GM21786 (cell line): ENCODE measurements around the gene CLASP1.

Experiments
- ATAC-seq: cut with Tn5 transposase; IDR thresholded peaks from one replicate; pipeline ENCODE4 v1.9.1; 2021; ENCODE audit not compliant: unreplicated experiment

CLASP1 gene

DNA sequence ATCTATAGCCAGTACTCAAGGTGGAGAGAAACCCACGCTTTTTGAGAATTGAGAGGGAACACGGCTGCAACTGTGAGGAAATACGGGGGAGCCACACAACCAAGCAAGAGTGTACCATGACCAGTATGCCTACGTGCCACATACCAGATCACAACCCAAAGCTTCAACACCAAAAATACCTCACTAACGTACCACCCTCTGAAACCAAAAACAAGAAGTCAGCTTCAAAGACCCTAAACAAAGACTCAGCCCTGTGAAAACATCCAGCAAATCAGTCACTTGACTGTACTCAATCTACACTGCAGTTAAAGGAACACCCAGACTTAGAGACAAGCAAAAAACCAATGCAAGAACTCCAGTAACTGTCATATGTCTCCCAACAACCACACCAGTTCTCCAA is 101.6 kb downstream of the CLASP1 start:
- ATAC-seq = no peak

DNA sequence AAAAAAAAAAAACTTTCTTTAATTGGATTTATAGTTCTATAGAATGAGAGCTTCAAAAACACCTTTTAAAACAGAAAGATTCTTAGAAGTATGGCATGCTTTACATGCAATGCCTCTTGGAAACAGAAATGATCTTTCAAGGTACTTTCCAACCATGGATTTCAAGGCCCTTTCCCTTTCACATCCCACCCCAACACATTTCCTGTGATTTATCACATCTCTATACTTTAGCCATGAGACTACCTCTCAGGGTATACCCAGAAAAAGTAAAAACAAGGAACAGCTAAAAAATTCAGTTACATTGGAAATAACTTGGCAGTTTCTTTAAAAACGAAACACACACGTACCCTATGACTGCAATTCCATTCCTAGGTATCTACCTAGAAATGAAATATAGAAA is 103.3 kb downstream of the CLASP1 start:
- no peak for ATAC-seq

DNA sequence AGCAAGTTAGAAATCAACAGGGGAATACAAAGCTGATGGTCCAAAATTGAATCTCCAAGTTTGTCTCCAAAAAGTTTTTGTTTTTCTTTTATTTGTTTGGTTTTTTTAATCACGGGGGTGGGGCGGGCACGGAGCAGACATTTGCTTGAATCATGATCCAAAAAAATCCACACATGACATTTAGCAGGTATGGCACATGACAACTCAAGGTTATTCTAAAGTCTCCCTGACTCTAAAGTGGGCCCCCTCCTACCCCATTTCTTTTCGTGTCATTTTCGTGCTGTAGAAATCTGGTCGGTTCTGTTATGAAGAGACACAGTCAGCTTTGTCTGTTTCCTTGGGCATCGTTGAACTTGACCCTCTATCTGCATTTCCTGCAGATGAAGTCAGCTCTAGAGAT is 104.0 kb downstream of the CLASP1 start:
- no peak for ATAC-seq

DNA sequence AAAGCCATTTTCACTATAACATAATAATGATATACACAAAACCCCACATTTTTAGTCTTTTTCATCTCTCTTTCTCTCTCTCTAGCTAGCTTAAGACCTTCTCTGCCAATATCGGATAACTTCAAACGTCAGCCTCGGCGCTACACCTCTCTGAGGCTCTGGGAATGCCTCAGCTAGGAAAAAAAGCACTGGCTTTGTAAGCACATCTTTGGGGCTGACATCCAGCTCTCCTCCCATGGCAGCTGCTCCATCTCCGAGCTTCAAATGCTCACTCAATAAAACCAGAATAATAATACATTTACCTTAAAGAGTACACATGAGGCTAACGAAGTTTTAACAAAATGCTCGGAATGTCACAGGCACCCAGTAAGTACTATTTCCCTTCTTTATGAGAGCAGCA is 107.8 kb downstream of the CLASP1 start:
- ATAC-seq = no peak

DNA sequence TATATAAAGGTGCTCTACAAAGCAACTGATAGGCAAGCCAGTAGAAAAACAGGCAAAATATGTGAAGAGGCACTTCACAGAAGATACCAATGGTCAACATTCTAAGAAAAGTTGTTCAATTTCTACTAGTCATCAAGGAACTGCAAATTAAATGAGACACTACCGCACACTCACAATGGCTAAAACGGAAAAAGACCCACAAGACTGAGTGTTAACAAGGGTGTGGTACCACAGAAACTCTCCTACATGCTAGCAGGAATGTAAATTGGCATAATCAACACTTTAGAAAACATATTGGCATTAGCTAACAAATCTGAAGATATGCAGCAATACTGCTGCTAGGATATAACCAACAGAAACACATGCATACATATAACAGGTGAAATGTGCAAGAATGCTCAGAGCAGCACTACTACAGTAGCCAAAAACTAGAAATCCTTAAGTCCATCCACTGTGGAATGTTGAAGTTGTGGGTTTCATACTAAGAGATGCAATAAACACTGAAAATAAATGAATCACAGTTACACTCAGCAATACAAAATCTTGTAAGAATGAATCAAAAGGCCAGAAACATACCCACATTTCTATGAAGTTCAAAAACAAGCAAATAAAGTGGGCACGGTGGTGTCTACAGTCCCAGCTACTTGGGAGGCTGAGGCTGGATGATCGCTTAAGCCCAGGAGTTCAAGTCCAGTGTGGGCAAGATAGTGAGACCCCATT is 109.4 kb downstream of the CLASP1 start:
- ATAC-seq = no peak

DNA sequence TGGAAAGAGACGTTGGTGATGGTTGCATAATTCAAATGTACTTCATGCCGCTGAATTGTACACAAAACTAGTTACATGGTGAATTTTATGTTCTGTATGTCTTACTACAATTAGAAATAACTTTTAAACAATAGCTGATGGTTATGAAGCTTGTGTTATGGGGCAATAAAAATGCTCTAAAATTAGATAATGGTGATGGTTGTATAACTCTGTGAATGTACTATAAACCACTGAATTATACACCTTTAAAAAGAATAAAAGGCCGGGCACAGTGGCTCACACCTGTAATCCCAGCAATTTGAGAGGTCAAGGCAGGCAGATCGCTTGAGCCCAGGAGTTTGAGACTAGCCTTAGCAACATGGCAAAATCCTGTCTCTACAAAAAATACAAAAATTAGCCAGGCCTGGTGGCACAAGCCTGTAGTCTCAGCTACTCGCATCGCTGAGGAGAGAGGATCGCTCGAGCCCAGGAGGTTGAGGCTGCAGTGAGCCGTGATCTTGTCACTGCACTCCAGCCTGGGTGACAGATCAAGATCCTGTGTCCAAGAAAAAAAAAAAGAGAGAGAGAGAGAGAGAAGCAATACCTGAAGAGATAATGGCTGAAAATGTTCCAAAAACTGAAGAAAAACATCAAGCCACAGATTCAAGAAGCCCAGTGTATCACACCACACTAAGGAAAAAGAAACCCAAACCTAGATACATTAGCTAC is 112.3 kb downstream of the CLASP1 start:
- no peak for ATAC-seq

DNA sequence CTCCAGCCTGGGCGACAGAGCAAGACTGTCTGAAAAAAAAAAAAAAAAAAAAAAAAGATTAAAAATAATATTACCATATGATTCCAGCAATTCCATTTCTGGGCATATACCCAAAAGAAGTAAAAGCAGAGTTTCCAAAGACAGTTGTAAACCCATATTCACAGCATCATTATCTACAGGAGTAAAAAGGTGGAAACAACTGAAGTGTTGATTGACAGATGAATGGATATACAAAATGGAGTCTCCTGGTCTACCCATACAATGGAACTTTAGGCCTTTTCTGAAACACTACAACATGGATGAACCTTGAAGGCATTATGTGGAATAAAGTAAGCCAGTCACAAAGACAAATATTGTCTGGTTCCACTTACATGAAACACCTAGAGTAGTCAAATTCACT is 112.9 kb downstream of the CLASP1 start:
- ATAC-seq = no peak

DNA sequence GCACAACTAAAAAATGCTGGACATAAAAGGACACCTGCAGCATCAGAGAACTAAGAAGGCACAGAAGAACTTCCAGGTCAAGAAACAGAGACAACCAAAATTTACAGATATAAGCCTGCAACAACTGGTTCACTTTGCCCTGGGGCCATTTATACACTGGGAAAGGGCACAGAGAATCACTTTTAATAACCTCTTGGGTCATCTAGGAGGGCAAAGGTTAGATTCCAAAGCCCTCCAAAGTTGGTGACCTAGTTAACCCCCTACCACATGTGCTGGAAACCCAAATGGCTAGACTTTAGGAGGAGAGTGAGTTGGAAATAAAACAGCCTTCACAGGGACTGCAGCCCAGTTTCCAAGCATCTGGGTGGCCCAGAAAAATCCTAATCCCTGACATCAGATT is 115.3 kb downstream of the CLASP1 start:
- ATAC-seq = no peak

DNA sequence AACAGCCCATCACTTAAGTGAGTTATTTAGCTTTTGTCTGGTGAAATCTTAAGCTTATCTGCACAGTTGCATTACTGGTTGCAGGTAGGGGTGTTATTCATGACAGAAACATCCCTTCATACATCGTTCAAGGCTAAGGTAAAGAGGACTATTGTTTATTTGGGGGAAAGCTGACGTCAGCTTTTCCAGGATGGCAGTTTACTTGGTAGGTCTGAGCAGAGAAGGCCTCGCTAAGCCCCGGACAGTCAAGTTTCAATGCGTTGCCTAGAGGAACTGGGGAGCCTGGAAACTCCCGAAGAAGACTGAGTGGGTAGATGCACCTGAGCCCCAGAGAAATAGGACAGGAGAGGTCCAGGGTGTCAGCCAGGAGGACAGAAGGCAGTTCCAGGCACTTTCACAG is 116.4 kb downstream of the CLASP1 start:
- no peak for ATAC-seq

DNA sequence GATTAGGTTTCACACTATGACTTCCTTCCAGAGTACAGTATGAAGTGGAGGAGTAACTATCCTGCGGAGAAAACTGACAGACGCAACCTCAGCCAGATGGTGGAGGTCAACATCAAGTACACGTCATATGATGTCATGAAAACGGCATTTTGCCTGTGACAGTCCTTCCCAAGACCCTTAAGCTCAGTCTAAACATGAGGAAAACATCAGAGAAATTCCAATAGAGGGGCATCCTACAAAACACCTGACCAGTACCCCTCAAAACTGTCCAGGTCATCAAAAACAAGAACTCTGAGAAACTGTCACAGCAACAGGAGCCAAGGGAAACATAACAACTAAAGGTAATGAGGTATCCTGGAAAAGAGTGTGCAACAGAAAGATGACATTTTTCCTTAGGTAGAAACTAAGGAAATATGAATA is 116.9 kb downstream of the CLASP1 start:
- no peak for ATAC-seq

DNA sequence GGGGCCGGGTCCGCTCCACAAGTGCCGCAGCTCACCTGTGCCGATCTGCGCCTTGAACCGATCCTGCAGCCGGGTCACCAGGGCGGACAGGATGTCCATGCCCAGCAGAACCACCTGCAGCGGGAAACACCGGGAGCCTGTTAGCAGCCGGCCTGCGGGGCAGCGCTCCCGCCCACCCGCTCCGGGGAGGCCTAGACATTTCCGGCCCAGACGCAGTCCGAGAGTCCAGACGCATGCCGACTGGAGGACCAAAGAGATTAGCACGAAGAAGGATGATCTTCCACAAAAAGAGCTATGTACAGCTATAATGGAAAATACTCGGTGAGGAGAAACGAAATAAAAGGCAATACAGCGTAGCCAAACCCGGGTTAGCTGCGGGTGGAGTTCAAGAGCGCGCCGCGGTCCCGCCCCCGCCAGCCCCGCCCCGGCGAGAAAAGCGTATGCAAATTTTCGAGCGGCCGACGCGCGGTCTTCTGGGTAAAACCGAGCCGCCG is 119.0 kb downstream of the CLASP1 start:
- ATAC-seq = peak; percentile 45

DNA sequence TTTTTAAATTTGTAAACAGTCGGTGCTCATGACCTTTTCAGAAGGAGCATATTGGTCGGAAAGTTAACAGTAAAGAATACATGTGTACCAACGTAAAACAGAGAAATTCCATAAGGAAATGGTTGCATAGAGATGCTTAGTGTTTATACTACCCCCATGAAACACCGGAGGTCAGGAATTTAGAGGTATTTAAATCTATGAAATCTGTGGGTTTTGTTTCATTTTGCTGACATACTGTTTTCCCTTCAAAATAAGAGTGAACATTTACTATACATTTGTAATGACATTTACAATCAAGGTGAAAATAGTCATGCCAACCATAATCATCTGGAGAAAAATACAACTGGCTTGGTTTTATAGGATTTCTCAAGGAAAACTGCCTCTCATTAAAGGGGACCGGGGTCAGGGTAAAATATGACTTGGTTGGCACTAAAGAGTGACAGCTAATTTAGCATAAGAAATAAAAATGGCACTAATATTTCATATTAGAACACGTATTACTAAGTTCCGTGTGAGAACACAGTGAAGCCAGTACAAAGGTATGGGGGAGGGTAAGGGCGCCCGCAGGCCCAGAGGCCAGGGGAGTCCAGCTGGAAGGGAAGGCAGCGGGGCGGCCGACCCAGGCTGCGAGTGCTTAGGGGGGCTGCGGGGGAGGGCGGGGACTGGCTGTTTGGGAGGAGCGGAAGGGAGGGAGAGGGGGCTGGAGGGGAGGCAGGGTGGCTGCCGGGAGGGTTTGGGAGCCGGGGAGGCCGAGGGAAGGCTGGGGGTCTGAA is 119.6 kb downstream of the CLASP1 start:
- no peak for ATAC-seq

DNA sequence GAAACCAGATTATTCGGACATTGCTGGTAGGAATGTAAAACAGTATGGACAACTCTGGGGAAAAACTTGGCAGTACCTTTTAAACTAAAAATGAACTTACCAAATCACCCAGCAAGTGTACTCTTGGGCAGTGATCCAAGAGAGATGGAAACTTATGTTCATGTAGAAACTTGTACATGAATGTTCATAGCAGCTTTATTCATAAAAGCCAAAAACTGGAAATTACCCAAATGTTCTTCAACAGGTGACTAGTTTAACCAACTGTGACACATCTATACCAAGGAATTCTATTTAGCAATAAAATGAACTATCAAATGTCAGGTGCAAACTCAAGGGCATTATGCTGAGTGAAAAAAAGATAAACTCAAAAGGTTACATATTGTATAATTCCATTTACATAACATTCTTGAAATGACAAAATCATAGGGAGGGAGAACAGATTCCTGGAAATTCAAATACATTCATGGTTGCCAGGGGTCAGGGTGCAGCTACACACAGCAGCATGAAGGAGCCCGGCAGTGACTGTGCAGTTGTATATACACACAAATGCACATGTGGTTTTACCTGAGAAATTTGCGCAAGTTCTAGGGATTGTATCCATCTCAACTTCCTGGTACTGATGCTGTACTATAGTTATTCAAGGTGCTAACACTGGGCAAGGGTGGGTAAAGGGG is 122.1 kb downstream of the CLASP1 start:
- no peak for ATAC-seq

DNA sequence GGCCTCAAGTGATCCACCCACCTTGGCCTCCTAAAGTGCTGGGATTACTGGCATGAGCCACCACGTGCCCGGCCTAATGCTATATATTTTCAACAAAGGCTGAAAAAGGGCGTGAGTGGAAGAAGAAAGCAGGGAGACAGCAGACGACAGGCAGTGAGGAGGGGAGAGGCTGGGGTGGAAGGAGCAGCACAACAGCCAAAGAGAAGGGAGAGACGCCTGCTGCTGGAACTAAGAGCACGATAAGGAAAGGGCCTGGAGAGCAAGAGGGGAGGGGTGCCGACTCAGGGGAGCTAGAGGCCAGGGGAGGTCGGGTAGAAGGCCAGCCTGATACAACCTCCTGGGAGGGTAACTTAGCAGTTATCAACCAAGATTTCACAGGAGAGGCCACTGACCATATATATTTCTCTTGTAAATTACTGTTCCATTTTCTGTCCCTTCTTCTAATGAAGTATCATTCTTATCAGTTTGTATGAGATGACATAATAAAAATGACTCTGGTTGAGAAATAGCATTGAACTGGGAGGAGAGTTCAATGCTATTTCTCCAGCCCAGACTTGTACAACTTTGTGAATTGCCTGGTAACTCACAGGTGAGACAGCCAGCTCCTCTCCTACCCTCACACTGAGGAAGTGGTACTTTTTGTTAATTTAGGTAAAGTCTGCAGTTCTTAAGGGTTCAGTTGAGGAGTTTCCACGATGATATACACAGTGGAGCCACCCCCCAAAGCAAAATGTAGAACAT is 124.4 kb downstream of the CLASP1 start:
- ATAC-seq = no peak

DNA sequence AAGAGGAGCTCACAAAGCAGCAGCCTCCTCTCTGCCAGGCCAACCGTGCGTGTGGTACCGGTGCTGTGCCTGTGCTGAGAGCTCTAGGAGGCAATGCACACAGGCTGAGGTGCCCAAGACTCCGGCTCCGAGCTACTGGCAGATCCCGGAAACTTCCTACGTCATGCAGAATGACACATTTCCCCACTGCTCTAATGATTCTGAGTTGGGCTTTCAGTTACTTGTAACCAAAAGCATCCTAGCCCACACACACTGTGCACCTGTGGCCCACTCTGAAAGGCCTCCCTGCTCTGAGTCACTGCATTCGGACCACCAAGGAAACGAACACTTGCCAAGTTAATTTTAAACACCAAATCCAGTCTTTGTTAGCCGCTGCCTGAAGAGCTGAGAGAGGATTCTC is 127.9 kb downstream of the CLASP1 start:
- no peak for ATAC-seq

DNA sequence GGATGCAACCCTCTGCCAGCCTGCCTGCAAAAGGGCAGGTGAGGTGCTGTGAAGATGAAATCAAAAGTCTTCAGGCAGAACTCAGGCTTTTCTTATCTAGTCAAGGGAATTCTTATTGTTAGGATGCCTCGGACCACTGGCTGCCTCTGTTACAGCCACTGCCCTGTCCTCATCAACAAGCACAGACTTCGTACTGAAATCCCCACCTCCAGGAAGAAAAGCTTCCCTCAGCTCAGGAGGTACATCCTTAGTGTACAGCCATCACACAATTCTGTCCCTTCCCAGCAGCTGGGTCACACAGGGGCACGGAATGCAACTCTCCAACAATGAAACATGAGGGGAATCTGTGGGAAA is 128.6 kb downstream of the CLASP1 start:
- no peak for ATAC-seq

DNA sequence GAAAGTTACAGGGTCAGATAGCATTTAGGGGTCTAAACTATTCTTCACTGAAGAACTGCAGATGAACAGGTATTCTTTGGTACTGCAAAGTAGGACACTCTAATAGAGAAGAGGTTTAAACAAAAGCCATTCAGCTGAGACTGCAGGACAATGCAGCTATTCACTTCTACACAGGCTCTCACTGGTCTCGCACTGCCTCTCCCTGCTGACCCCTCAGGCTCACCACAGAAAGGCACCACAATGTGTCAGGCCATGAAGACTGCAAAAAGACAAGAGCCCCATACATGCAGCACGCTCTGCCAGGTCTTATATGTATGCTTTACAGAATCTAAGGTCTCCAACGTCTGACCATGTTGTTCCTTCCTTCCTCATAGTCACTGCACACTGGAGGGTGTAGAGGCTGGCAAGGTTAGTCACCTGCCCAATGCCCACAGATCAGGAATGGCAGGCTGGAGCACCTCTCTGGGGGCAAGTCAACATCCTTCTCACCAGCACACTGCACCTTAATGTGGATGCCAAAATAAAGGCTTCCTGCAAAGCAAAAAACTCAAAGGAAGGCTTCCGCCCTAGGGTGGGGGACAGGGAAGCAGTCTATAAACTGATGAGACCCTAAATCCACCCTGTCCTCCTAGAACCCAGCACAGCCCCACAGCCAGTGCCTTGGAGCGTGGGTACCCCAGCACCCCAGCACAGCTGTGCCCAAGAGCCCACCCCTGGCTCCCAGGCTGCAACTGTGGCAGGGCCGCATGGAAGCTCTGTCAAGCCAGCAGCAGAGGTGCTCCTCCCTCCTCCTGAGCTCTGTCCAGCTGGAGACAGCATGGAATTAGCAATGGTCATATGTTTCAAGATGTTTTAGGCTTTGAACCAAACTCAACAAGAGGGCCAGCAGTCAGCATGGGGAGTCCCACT is 129.3 kb downstream of the CLASP1 start:
- ATAC-seq = no peak

DNA sequence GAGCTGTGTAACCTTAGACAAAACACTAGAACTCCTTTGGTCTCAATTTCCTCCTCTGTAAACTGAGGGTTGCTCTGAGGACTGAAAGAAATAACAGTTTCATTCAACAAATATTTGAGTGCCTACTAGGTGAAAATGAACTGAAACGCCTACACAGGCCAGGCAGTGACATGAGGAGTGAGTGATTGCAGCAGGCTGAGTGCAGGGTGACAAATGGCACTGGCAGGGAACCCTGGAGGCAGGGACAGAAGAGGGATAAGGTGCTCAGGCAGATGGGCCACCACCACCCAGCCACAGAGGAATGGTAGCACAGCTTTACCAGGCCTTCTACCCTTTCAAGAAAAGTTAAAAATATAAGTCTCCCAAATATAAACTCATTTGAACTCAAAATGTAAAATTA is 130.1 kb downstream of the CLASP1 start:
- no peak for ATAC-seq

DNA sequence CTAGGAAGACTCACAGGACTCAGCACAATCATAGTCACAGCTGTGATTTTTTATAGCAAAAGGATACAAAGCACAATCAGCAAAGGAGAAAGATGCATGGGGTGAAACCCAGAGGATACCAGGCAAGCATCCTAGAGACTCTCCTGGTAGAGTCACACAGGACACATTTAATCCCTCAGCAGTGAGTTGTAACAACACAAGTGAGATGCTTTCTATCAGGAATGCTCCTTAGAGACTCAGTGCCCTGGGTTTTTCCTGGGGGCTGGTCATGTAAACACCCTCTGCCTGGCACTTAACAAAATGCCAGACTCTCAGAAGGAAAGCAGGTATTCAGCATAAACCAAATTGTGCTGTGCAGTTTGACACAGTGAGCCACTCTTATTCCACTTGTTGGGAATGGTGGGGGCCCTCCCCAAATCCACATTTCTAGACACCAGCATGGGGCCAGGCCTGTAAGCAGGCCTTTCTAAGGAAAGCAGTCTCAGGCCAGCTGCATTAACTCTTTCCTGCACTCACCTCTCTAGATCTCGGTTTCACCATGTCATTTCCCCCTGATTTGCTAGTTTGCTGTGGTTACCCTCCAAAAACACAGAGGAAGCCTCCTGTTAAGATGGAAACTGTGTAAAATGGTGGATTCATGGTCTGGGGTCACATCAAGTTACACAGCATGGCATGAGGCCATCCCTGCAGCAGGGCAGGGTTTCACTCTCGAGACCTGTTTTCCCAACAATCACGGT is 135.5 kb downstream of the CLASP1 start:
- ATAC-seq = no peak
